GM19468 (cell line): ENCODE measurements around the gene FAAP24.
"Not testable (repeated sequence)": the region's sequence is repeated elsewhere in the genome, so short reads cannot be mapped to it uniquely, and the experiment has no call there.

Experiments used
- ATAC-seq: cut with Tn5 transposase; IDR thresholded peaks from one replicate; pipeline ENCODE4 v1.9.1; 2021; ENCODE audit warnings: mild to moderate bottlenecking, moderate library complexity, moderate number of reproducible peaks; ENCODE audit not compliant: unreplicated experiment; ENCODE audit errors: extremely low read depth

The FAAP24 gene

DNA sequence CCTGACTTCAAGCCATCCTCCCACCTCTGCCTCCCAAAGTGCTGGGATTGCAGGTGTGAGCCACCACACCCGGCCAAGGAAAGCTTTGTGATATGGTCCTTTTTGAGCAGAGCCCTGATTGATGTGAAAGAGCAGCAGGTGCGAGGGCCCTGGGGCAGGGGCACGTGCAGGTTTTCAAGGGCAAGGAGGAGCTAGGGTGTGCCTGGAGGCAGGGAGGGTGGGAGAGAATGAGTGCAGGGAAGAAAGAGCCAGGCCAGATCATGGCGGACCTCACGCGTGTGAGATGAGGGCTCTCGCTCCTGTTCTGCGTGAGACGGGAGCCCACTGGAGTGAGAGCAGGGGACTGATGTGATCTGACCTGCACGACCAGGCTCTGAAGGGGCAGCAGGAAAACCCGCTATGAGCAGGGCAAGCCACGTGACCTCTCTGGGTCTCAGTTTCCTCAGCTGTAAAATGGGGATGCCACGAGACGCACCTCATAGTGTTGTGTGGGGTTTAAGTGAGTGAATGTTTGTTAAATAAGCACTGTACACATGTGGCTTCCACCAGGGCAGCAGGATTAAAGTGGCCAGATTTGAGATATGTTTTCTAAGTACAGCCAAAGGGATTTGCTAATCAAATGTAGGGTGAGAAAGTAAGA, 25.8 kb downstream of the FAAP24 start:
- ATAC-seq: no peak

DNA sequence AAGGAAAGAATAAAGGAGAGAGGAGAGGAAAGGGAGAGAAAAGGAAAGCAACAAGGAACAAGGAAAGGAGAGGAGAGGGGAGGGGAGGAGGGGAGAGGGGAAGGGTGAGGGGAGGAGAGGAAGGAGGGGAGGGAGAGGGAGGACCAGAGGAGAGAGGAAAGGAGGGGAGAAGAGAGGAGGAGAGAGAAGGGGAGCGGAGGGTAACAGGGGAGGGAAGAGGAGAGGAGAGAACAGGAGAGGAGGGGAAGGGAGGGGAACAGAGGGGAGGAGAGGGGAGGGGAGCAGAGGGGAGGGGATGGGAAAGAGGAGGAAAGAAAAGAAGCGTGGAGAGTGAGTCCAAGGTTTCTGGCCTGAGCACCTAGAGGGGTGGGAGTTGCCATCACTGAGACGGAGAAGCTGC, 26.7 kb downstream of the FAAP24 start:
- no peak for ATAC-seq

DNA sequence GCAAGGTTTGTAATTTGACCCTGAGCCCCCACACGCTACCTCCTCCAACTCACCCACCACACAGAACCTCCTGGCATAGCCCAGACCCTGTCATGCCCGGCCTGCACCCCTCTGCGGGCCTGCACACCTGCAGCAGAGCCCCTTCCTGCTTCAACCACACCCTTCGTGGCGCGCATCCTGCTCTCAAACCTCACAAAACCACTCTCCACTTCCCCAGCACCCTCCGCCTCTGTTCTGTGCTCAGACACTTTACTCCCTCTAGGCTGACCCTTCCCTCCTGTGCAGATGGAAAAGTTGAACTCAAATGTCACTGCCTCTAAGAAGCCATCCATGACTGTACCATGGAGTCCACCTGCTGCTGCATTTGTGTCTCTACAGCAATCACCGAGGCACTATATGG, 28.5 kb downstream of the FAAP24 start:
- ATAC-seq: no peak

DNA sequence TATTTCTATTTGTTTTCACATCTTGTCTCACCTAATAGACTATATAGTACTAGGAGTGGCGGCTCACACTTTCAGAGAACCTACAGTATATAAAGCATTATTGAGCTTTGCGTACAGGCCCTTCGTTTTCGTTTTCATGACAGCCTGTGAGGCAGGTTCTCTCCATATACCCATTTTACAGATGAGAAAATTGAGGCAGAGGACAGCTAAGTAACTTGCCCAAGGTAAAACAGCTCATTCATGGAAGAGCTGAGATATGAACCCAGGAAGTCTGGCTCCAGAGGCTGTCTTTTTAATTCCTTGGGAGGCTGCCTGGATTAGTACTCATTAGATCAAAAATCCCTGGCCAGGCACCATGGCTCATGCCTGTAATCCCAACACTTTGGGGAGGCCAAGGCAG, 28.9 kb downstream of the FAAP24 start:
- no peak for ATAC-seq

DNA sequence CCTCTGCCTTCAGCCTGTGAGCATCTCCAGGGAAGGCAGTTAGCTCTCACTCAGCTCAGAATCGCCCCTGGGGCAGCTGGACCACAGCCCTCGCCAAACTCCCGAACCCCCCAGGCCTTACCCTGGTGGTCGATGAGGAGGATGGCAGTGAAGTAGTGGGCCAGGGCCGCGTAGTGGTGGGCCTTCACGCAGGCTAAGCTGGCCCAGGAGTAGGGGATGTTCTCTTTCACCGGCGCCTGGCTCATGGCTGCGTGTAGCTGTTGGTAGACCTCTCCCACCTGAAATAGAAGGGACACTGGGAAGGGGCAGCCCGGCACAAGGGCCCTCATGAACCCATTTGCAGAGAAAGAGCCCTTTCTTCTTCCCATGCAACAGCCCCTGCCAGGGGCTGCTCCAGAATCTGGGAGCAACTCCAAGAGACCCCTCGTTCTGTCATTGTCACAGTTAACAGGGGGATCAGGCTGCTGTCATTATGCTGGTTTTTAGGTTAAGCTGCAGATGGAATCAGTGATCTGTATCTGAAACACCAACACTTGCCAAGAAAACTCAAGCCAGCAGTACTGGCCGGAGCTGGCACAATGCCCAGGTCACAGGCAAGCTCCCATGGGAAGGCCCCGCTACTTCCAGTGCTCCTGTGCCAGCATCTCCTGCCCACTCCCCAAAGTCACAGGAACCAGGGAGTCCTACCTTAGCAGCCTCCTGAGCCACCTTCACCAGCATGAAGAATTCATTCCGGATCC, 30.3 kb downstream of the FAAP24 start:
- not testable (repeated sequence) for ATAC-seq

DNA sequence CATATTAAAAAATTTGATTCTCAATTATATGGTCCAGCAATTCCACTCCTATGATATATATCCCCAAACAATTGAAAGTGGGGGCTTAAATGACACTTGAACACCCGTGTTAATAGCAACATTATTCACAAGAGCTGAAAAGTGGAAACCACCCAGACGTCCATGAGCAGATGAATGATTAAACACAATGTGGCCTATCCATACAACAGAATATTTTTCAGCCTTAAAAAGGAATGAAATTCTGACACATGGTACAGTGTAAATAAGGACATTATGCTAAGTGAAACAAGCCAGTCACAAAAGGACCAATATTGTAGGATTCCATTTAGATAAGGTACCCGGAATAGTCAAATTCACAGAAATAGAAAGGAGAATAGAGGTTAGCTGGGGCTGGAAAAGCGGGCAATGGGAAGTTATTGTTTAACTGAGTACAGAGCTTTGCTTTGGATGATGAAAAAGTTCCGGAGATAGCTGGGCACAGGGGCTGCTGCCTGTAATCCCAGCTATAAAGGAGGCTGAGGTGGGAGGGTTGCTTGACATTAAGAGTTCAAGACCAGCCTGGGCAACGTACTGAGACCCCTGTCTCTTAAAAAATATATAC, 31.5 kb downstream of the FAAP24 start:
- ATAC-seq: not testable (repeated sequence)

DNA sequence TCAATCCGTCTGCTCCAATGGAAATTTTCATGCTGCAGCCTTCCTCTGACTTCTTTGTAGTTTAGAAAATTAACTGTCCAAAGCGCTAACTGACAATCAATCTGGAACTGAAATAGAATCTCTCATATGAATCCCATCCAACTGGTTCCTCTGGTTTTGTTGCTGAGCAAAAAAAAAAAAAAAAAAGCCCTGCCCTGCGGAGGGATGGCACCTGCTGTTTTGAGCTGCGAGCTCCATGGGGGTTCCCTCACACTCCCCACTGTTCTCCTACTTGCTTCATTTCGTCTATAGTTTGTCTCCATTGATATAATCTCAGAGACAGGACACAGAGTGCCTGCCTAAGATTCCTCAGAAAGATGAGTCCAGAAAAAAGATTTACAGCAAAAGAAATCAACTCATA, 33.4 kb downstream of the FAAP24 start:
- no peak for ATAC-seq

DNA sequence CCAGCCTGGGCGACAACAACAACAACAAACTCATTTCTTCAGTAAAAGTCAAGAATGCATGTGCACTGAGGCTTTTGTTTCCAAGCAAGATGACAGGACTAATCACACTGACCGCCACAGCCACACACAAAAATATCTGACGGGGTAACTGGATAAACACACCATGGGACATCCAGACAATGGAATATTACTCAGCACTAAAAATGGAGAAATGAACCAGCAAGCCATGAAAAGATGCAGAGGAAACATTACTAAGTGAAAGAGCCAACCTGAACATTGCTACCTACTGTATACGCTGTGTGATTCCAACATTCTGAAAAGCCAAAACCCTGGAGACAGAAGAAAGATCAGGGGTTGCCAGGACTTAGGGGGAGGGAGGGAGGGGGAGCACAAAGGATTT, 36.7 kb downstream of the FAAP24 start:
- no peak for ATAC-seq

DNA sequence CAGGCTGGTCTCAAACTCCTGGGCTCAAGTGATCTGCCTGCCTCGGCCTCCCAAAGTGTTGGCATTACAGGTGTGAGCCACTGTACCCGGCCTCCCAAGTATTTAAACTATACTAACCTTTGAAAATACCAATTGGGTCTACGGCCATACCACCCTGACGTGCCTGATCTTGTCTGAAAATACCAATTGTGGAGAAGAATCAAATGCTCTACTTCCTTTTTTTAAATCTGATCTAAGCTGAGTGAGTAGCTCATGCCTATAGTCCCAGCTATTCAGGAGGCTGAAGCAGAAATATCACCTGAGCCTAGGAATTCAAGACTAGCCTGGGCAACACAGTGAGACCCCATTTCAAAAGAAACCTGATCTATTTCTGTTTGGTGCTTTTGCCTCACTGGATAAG, 38.8 kb downstream of the FAAP24 start:
- ATAC-seq: not testable (repeated sequence)

DNA sequence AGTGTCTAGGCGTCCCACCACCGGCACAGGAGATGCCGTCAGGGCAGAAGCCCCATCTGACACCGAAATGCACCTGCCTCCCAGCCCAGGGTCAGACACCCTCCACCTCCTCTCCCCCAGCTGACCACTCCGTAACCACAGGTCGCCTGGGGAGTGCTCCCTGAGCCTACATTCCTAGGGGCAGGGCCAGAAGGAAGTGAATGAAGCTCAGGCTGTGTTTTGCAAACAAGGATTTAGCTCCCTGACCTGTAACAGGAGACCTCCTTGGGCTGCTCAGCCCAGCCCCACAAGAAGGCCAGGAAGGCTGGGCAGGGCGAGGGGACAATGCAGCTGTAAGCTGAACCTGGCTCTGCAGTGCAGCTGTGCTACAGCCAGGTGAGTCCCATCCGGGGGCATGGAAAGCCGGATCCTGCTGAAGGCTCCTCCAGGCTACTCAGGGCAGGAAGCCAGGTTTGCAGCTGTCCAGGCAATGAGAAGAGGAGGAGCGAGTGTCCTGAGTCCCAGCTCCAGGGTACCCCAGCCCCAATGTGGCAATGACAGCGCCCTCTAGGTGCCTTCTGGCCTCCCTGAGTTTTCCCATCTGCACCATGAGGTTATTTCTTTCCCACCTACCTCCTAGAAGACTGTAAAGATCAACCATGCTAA, 50.6 kb downstream of the FAAP24 start:
- no peak for ATAC-seq

DNA sequence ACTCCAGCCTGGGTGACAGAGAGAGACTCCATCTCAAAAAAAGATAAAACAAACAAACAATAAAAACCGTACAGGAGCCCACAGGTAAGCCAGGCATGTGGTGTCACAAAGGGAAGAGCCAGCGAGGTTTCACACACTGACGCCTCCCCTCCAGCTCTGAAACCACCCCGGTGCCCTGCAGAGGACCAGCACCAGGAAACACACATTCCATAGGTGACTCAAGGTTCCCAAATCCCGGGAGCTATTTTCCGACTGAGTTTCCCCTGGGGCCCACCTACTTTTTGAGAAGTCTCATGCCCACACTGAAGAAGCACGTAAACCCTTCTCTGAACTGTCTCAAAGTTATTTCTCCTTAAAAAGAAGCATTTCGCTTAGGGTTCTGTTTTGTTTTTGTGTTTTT, 52.4 kb downstream of the FAAP24 start:
- no peak for ATAC-seq

DNA sequence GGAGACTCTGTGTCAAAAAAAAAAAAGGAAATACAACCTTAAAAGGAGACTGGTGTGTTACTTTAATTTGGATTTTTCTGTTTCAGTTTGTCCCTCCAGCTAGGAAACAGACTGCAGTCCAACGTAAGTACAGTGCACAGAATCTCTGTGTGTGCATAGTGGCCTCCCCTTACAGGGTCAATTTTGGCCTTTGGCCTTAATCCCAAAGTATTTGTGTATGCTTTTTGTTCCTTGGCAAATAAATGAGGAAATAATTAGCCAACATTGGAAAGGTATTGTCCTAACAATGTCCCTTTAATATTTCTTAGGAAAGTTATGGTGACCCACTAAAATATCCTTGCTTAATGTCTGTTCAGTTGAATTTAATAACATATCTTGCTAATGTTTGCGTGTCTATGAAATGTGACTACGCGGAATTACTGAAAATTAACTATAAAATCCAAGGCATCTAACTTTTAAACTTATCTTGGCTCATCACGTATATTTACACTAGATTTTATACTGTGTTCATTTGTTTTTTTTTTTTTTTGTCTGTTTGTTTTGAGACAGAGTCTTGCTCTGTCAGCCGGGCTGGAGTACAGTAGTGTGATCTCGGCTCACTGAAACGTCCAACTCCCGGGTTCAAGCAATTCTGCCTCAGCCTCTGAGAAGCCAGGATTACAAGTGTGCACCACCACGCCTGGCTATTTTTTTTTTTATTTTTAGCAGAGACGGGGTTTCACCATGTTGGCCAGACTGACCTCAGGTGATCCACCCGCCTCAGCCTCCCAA, 53.6 kb downstream of the FAAP24 start:
- not testable (repeated sequence) for ATAC-seq

DNA sequence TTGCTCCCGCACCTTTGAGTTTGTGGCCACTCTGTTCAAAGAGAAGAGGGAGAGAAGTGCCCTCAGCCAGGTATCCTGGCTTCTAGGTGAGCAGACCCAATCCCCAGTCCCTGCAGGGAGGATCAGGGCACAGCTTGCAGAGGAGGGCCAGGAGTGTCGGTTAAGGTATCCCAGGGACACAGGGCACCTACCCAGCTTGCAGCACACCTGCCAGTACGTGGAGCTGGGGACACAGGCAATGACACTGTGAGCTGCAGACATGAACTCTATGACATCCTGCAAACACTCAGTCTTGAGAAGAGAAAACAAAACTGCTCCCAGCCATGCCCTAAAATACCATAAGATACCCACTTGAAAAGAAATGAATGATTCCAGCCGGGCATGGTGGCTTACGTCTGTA, 54.6 kb downstream of the FAAP24 start:
- not testable (repeated sequence) for ATAC-seq
